ENCODE measurements around the gene HIPK4.

Gene HIPK4

GRCh38 chr19:40355975-40356680 is 33.9 kb downstream of the HIPK4 start:
- TF ChIP-seq GATA3 (IDR thresholded peaks at IDR 0.05; ENCODE audit: low read depth, low read length) (no peak), GATA2 (IDR thresholded peaks at IDR 0.05; ENCODE audit: low read depth, low read length) (no peak)

GRCh38 chr19:40348961-40349507 is 40.9 kb downstream of the HIPK4 start:
- TF ChIP-seq GATA3 (IDR thresholded peaks at IDR 0.05; ENCODE audit: low read depth, low read length), result no peak
- TF ChIP-seq GATA2 (IDR thresholded peaks at IDR 0.05; ENCODE audit: low read depth, low read length), result no peak

GRCh38 chr19:40348125-40348913 is 41.7 kb downstream of the HIPK4 start, which contains the start of the genes C19orf47 and PLD3:
C19orf47 (minus strand) TSS chr19:40348397; CDS start chr19:40341857, 6,540 bp downstream.
PLD3 (plus strand) TSS chr19:40348695; CDS start chr19:40366484, 17,789 bp downstream.
- TF ChIP-seq GATA3 (IDR thresholded peaks at IDR 0.05; ENCODE audit: low read depth, low read length) (no peak), GATA2 (IDR thresholded peaks at IDR 0.05; ENCODE audit: low read depth, low read length) (no peak; the same call in 1 of the 2 replicates)

GRCh38 chr19:40344422-40344821 is 45.6 kb downstream of the HIPK4 start:
- TF ChIP-seq GATA3 (IDR thresholded peaks at IDR 0.05; ENCODE audit: low read depth, low read length), result no peak
- no peak for TF ChIP-seq GATA2 (IDR thresholded peaks at IDR 0.05; ENCODE audit: low read depth, low read length)

GRCh38 chr19:40342644-40343311 is 47.2 kb downstream of the HIPK4 start:
- TF ChIP-seq GATA3 (IDR thresholded peaks at IDR 0.05; ENCODE audit: low read depth, low read length) (no peak), GATA2 (IDR thresholded peaks at IDR 0.05; ENCODE audit: low read depth, low read length) (no peak)

- TF ChIP-seq GATA3 (IDR thresholded peaks at IDR 0.05; ENCODE audit: low read depth, low read length) (no peak), GATA2 (IDR thresholded peaks at IDR 0.05; ENCODE audit: low read depth, low read length) (no peak)
These were observed 48.1 kb downstream of the HIPK4 start for GRCh38 chr19:40341601-40342482.

- TF ChIP-seq GATA2 (IDR thresholded peaks at IDR 0.05; ENCODE audit: low read depth, low read length) (no peak), GATA3 (IDR thresholded peaks at IDR 0.05; ENCODE audit: low read depth, low read length) (no peak)
These were observed 50.8 kb downstream of the HIPK4 start for GRCh38 chr19:40339018-40339728.

- no peak for TF ChIP-seq GATA3 (IDR thresholded peaks at IDR 0.05; ENCODE audit: low read depth, low read length)
- no peak for TF ChIP-seq GATA2 (IDR thresholded peaks at IDR 0.05; ENCODE audit: low read depth, low read length)
These were observed 52.4 kb downstream of the HIPK4 start for GRCh38 chr19:40337594-40337993.

- TF ChIP-seq GATA2 (IDR thresholded peaks at IDR 0.05; ENCODE audit: low read depth, low read length), result no peak
- TF ChIP-seq GATA3 (IDR thresholded peaks at IDR 0.05; ENCODE audit: low read depth, low read length), result no peak
These were observed 52.9 kb downstream of the HIPK4 start for GRCh38 chr19:40337107-40337506.

GRCh38 chr19:40336601-40336900 is 53.4 kb downstream of the HIPK4 start:
- no peak for TF ChIP-seq GATA3 (IDR thresholded peaks at IDR 0.05; ENCODE audit: low read depth, low read length)
- no peak for TF ChIP-seq GATA2 (IDR thresholded peaks at IDR 0.05; ENCODE audit: low read depth, low read length)

- TF ChIP-seq GATA2 (IDR thresholded peaks at IDR 0.05; ENCODE audit: low read depth, low read length) (no peak), GATA3 (IDR thresholded peaks at IDR 0.05; ENCODE audit: low read depth, low read length) (no peak)
These were observed 54.0 kb downstream of the HIPK4 start for GRCh38 chr19:40335855-40336600.

- TF ChIP-seq GATA2 (IDR thresholded peaks at IDR 0.05; ENCODE audit: low read depth, low read length) (no peak), GATA3 (IDR thresholded peaks at IDR 0.05; ENCODE audit: low read depth, low read length) (no peak)
These were observed 54.9 kb downstream of the HIPK4 start for GRCh38 chr19:40335101-40335500.

All from SH-SY5Y (cell line).